ENCODE results near the gene SPATA12.

- no peak for TF ChIP-seq EP300 (IDR thresholded peaks at IDR 0.05; ENCODE audit: low read depth)
- no peak for TF ChIP-seq CTCF (IDR thresholded peaks at IDR 0.05)
- no peak for TF ChIP-seq POLR2A (IDR thresholded peaks at IDR 0.05)
- TF ChIP-seq POLR2AphosphoS5 (IDR thresholded peaks at IDR 0.05) = no peak
Observed at GRCh38 chr3:57029924-57030323, 30.5 kb upstream of the SPATA12 start.
